Mammary epithelial cell (primary cell): ENCODE measurements around the gene MRFAP1.

Experiments used
- EZH2 ChIP-seq: IDR thresholded peaks from 2 replicates; pipeline ENCODE4 v1.6.1; 2012; ENCODE audit warnings: low read length, inconsistent platforms, borderline replicate concordance
- TF ChIP-seq, protein P1 (sequence below), 2 donors: IDR thresholded peaks in 1 of 2; conservative IDR thresholded peaks in 1 of 2; 2 replicates each; pipeline ENCODE4 v1.5.1; 2011 to 2012; ENCODE audit warnings: inconsistent platforms in 2 of 2, low read length in 2 of 2, mild to moderate bottlenecking in 2 of 2, control low read depth in 1 of 2, low read depth in 1 of 2; ENCODE audit not compliant: insufficient read depth in 1 of 2; ENCODE audit errors: extremely low read depth in 1 of 2

DNA sequence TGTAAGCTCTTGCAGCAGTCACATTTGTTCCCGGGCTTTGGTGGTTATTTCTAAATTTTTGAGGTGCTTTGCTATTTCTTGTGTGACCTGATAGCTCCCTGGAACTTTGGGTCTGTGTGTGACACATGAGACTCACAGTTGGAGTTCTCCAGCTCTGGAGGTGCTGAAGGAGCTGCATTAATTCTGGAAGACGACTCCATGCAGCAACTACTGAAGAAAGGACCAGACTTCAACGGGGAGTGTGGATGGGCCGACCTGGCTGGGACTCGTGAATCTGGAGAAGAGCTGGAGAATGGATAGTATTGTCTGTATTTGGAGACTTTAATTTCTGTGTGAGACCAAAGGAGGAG, 1.5 kb downstream of the MRFAP1 start:
- TF ChIP-seq, protein P1, sequence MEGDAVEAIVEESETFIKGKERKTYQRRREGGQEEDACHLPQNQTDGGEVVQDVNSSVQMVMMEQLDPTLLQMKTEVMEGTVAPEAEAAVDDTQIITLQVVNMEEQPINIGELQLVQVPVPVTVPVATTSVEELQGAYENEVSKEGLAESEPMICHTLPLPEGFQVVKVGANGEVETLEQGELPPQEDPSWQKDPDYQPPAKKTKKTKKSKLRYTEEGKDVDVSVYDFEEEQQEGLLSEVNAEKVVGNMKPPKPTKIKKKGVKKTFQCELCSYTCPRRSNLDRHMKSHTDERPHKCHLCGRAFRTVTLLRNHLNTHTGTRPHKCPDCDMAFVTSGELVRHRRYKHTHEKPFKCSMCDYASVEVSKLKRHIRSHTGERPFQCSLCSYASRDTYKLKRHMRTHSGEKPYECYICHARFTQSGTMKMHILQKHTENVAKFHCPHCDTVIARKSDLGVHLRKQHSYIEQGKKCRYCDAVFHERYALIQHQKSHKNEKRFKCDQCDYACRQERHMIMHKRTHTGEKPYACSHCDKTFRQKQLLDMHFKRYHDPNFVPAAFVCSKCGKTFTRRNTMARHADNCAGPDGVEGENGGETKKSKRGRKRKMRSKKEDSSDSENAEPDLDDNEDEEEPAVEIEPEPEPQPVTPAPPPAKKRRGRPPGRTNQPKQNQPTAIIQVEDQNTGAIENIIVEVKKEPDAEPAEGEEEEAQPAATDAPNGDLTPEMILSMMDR (conservative IDR thresholded peaks at IDR 0.05 in 1 of 2, IDR thresholded peaks at IDR 0.05 in 1 of 2; ENCODE audit: extremely low read depth in 1 of 2, insufficient read depth in 1 of 2, low read depth in 1 of 2, low read length in 2 of 2): no peak
- no peak for TF ChIP-seq EZH2
